K562 (cell line): ENCODE data around the gene TMIGD3.

Source experiments
- EP300 ChIP-seq: IDR thresholded peaks from 2 replicates; pipeline ENCODE4 v1.6.1; 2012; ENCODE audit warnings: low read length, improper control_type of control experiment
- MAX ChIP-seq: sonication (generic); formaldehyde crosslinking; IDR thresholded peaks from 2 replicates; pipeline ENCODE4 v1.9.0; 2022; ENCODE audit warnings: mild to moderate bottlenecking, missing genetic modification reagents
- MEIS2 ChIP-seq: fragments of 450-650 bp; IDR thresholded peaks from 2 replicates; pipeline ENCODE4 v1.6.1; 2014; ENCODE audit warnings: mild to moderate bottlenecking; ENCODE audit not compliant: partially characterized antibody
- NFXL1 ChIP-seq: fragments of 450-650 bp; formaldehyde crosslinking; IDR thresholded peaks from 2 replicates; pipeline ENCODE4 v1.4.0; 2021; ENCODE audit warnings: mild to moderate bottlenecking
- POLR2AphosphoS2 ChIP-seq: IDR thresholded peaks from 2 replicates; pipeline ENCODE4 v1.6.1; 2012; ENCODE audit warnings: low read length, improper control_type of control experiment
- XRCC4 ChIP-seq: IDR thresholded peaks from one replicate; pipeline ENCODE4 v1.6.1; 2011; ENCODE audit not compliant: insufficient read depth, insufficient read length; ENCODE audit errors: extremely low read depth
- YY1 ChIP-seq, 3 experiments: IDR thresholded peaks; 2 replicates each; pipeline ENCODE4 v1.6.1; 2011; ENCODE audit warnings: low read length in 2 of 3, mild to moderate bottlenecking in 2 of 3, moderate library complexity in 2 of 3, borderline replicate concordance in 1 of 3, control low read depth in 1 of 3, low read depth in 1 of 3; ENCODE audit not compliant: insufficient read depth in 3 of 3, insufficient replicate concordance in 2 of 3, control insufficient read depth in 1 of 3, insufficient read length in 1 of 3; ENCODE audit errors: extremely low read depth in 1 of 3
- TF ChIP-seq, protein P1 (sequence below), 3 experiments: IDR thresholded peaks in 2 of 3; conservative IDR thresholded peaks in 1 of 3; 2 replicates each; pipeline ENCODE4 v1.5.1; 2011 to 2012; ENCODE audit warnings: low read length in 3 of 3, mild to moderate bottlenecking in 3 of 3, control low read depth in 2 of 3, improper control_type of control experiment in 1 of 3, inconsistent platforms in 1 of 3, low read depth in 1 of 3, mixed read lengths in 1 of 3, moderate library complexity in 1 of 3; ENCODE audit not compliant: insufficient read depth in 2 of 3

DNA sequence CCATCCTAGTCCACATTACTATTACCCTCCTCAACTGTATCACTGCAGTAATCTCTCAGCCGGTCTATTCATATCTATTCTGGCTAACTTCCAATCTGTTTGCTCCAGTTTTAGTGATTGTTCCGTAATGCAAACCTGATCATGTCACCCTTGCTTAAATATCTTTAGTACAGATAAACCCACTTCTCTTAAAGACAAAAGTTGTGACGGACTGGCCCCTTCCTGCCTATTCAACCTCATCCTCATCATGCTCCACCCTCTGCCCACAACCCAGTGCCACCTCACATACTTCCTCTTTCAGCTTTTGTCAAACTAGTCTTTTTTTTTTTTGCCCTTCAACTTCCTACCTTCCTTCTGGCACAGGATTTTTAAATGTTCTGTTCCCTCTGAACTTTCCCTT lies 32.4 kb downstream of the TMIGD3 start:
- no peak for TF ChIP-seq EP300
- no peak for TF ChIP-seq MAX
- no peak for TF ChIP-seq MEIS2
- no peak for TF ChIP-seq YY1 (IDR thresholded peaks at IDR 0.05; ENCODE audit: borderline replicate concordance in 1 of 3, control insufficient read depth in 1 of 3, extremely low read depth in 1 of 3, insufficient read depth in 3 of 3, insufficient read length in 1 of 3, insufficient replicate concordance in 2 of 3, low read depth in 1 of 3, low read length in 2 of 3)
- TF ChIP-seq POLR2AphosphoS2: no peak
- no peak for TF ChIP-seq XRCC4
- TF ChIP-seq, protein P1, sequence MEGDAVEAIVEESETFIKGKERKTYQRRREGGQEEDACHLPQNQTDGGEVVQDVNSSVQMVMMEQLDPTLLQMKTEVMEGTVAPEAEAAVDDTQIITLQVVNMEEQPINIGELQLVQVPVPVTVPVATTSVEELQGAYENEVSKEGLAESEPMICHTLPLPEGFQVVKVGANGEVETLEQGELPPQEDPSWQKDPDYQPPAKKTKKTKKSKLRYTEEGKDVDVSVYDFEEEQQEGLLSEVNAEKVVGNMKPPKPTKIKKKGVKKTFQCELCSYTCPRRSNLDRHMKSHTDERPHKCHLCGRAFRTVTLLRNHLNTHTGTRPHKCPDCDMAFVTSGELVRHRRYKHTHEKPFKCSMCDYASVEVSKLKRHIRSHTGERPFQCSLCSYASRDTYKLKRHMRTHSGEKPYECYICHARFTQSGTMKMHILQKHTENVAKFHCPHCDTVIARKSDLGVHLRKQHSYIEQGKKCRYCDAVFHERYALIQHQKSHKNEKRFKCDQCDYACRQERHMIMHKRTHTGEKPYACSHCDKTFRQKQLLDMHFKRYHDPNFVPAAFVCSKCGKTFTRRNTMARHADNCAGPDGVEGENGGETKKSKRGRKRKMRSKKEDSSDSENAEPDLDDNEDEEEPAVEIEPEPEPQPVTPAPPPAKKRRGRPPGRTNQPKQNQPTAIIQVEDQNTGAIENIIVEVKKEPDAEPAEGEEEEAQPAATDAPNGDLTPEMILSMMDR (IDR thresholded peaks at IDR 0.05 in 2 of 3, conservative IDR thresholded peaks at IDR 0.05 in 1 of 3; ENCODE audit: insufficient read depth in 2 of 3, low read depth in 1 of 3, low read length in 3 of 3): no peak
- TF ChIP-seq NFXL1 (CRISPR knock-in tag): no peak
